Measurements from ENCODE around the gene MYH6.

Gene MYH6

GRCh38 chr14:23409475-23409874 lies 1.4 kb upstream of the MYH6 start:
- Histone ChIP-seq H3K9me3 (ENCODE audit: insufficient read depth, low read depth, low read length) (no peaks in the 10 kb centered on the region), H3K9ac (ENCODE audit: low read depth, low read length) (no peak overlapping the region), H3K4me1 (ENCODE audit: insufficient read depth, low read length) (no peaks in the 10 kb centered on the region), H3K4me3 (ENCODE audit: low read length) (no peak overlapping the region), H3K27me3 (ENCODE audit: insufficient read depth, low read length) (peaks cover 9% of the 10 kb centered on the region; the same call in 1 of the 2 replicates), H3K36me3 (ENCODE audit: insufficient read depth, low read depth, low read length) (no peaks in the 10 kb centered on the region), H3K27ac (ENCODE audit: low read length) (no peak overlapping the region)

GRCh38 chr14:23408307-23408630 lies 196 bp upstream of the MYH6 start:
- H3K4me3 ChIP-seq (ENCODE audit: low read length) = no peak overlapping the region
- H3K9me3 ChIP-seq (ENCODE audit: insufficient read depth, low read depth, low read length) = no peaks in the 10 kb centered on the region
- no peak overlapping the region for H3K27ac ChIP-seq (ENCODE audit: low read length)
- no peaks in the 10 kb centered on the region for H3K4me1 ChIP-seq (ENCODE audit: insufficient read depth, low read length)
- no peak overlapping the region for H3K9ac ChIP-seq (ENCODE audit: low read depth, low read length)
- H3K36me3 ChIP-seq (ENCODE audit: insufficient read depth, low read depth, low read length) = no peaks in the 10 kb centered on the region
- H3K27me3 ChIP-seq (ENCODE audit: insufficient read depth, low read length) = peaks cover 20% of the 10 kb centered on the region; the same call in 1 of the 2 replicates

GRCh38 chr14:23406725-23407355 lies 1.2 kb downstream of the MYH6 start:
- Histone ChIP-seq H3K27me3 (ENCODE audit: insufficient read depth, low read length) (peaks cover 33% of the 10 kb centered on the region; the same call in 1 of the 2 replicates), H3K4me3 (ENCODE audit: low read length) (no peak overlapping the region), H3K9me3 (ENCODE audit: insufficient read depth, low read depth, low read length) (no peaks in the 10 kb centered on the region), H3K4me1 (ENCODE audit: insufficient read depth, low read length) (no peaks in the 10 kb centered on the region), H3K9ac (ENCODE audit: low read depth, low read length) (no peak overlapping the region), H3K27ac (ENCODE audit: low read length) (no peak overlapping the region), H3K36me3 (ENCODE audit: insufficient read depth, low read depth, low read length) (no peaks in the 10 kb centered on the region)

- Histone ChIP-seq H3K4me3 (ENCODE audit: low read length) (no peak overlapping the region), H3K36me3 (ENCODE audit: insufficient read depth, low read depth, low read length) (no peaks in the 10 kb centered on the region), H3K9ac (ENCODE audit: low read depth, low read length) (no peak overlapping the region), H3K9me3 (ENCODE audit: insufficient read depth, low read depth, low read length) (no peaks in the 10 kb centered on the region), H3K4me1 (ENCODE audit: insufficient read depth, low read length) (no peaks in the 10 kb centered on the region), H3K27ac (ENCODE audit: low read length) (no peak overlapping the region), H3K27me3 (ENCODE audit: insufficient read depth, low read length) (peaks cover 37% of the 10 kb centered on the region; the same call in 1 of the 2 replicates)
These were observed 1.8 kb downstream of the MYH6 start for GRCh38 chr14:23406244-23406643.

- H3K27me3 ChIP-seq (ENCODE audit: insufficient read depth, low read length) = peaks cover 37% of the 10 kb centered on the region; the same call in 1 of the 2 replicates
- H3K36me3 ChIP-seq (ENCODE audit: insufficient read depth, low read depth, low read length) = no peaks in the 10 kb centered on the region
- no peak overlapping the region for H3K4me3 ChIP-seq (ENCODE audit: low read length)
These were observed 2.5 kb downstream of the MYH6 start for GRCh38 chr14:23405516-23406025.

GRCh38 chr14:23405096-23405495 lies 3.0 kb downstream of the MYH6 start:
- H3K9me3 ChIP-seq (ENCODE audit: insufficient read depth, low read depth, low read length) = no peaks in the 10 kb centered on the region
- no peak overlapping the region for H3K9ac ChIP-seq (ENCODE audit: low read depth, low read length)
- no peaks in the 10 kb centered on the region for H3K4me1 ChIP-seq (ENCODE audit: insufficient read depth, low read length)
- peaks cover 37% of the 10 kb centered on the region; the same call in 1 of the 2 replicates for H3K27me3 ChIP-seq (ENCODE audit: insufficient read depth, low read length)
- H3K27ac ChIP-seq (ENCODE audit: low read length) = no peak overlapping the region
- no peak overlapping the region for H3K4me3 ChIP-seq (ENCODE audit: low read length)
- H3K36me3 ChIP-seq (ENCODE audit: insufficient read depth, low read depth, low read length) = no peaks in the 10 kb centered on the region

More at GRCh38 chr14:23405516-23406025, 2.5 kb downstream of the MYH6 start:
- Histone ChIP-seq H3K9me3 (ENCODE audit: insufficient read depth, low read depth, low read length) (no peaks in the 10 kb centered on the region), H3K4me1 (ENCODE audit: insufficient read depth, low read length) (no peaks in the 10 kb centered on the region), H3K9ac (ENCODE audit: low read depth, low read length) (no peak overlapping the region), H3K27ac (ENCODE audit: low read length) (no peak overlapping the region)

GRCh38 chr14:23404331-23404900 lies 3.7 kb downstream of the MYH6 start:
- Histone ChIP-seq H3K9me3 (ENCODE audit: insufficient read depth, low read depth, low read length) (no peaks in the 10 kb centered on the region), H3K36me3 (ENCODE audit: insufficient read depth, low read depth, low read length) (no peaks in the 10 kb centered on the region), H3K4me3 (ENCODE audit: low read length) (no peak overlapping the region), H3K4me1 (ENCODE audit: insufficient read depth, low read length) (no peaks in the 10 kb centered on the region), H3K9ac (ENCODE audit: low read depth, low read length) (no peak overlapping the region), H3K27me3 (ENCODE audit: insufficient read depth, low read length) (peaks cover 37% of the 10 kb centered on the region; the same call in 1 of the 2 replicates), H3K27ac (ENCODE audit: low read length) (no peak overlapping the region)

- Histone ChIP-seq H3K9me3 (ENCODE audit: insufficient read depth, low read depth, low read length) (no peaks in the 10 kb centered on the region), H3K27ac (ENCODE audit: low read length) (no peak overlapping the region), H3K27me3 (ENCODE audit: insufficient read depth, low read length) (peaks cover 37% of the 10 kb centered on the region; the same call in 1 of the 2 replicates), H3K9ac (ENCODE audit: low read depth, low read length) (no peak overlapping the region), H3K4me1 (ENCODE audit: insufficient read depth, low read length) (no peaks in the 10 kb centered on the region), H3K4me3 (ENCODE audit: low read length) (no peak overlapping the region), H3K36me3 (ENCODE audit: insufficient read depth, low read depth, low read length) (no peaks in the 10 kb centered on the region)
These were observed 4.2 kb downstream of the MYH6 start for GRCh38 chr14:23403908-23404307.

GRCh38 chr14:23403139-23403438 lies 5.0 kb downstream of the MYH6 start:
- Histone ChIP-seq H3K27ac (ENCODE audit: low read length) (no peak overlapping the region), H3K27me3 (ENCODE audit: insufficient read depth, low read length) (peaks cover 37% of the 10 kb centered on the region; the same call in 1 of the 2 replicates), H3K4me3 (ENCODE audit: low read length) (no peak overlapping the region), H3K36me3 (ENCODE audit: insufficient read depth, low read depth, low read length) (no peaks in the 10 kb centered on the region), H3K4me1 (ENCODE audit: insufficient read depth, low read length) (no peaks in the 10 kb centered on the region), H3K9me3 (ENCODE audit: insufficient read depth, low read depth, low read length) (no peaks in the 10 kb centered on the region), H3K9ac (ENCODE audit: low read depth, low read length) (no peak overlapping the region)

GRCh38 chr14:23402296-23403138 lies 5.6 kb downstream of the MYH6 start:
- H3K9ac ChIP-seq (ENCODE audit: low read depth, low read length) = no peak overlapping the region
- no peak overlapping the region for H3K4me3 ChIP-seq (ENCODE audit: low read length)

GRCh38 chr14:23401291-23401690 lies 6.8 kb downstream of the MYH6 start:
- Histone ChIP-seq H3K9me3 (ENCODE audit: insufficient read depth, low read depth, low read length) (no peaks in the 10 kb centered on the region), H3K9ac (ENCODE audit: low read depth, low read length) (no peak overlapping the region), H3K27me3 (ENCODE audit: insufficient read depth, low read length) (peaks cover 28% of the 10 kb centered on the region; the same call in 1 of the 2 replicates), H3K27ac (ENCODE audit: low read length) (no peak overlapping the region), H3K36me3 (ENCODE audit: insufficient read depth, low read depth, low read length) (no peaks in the 10 kb centered on the region), H3K4me1 (ENCODE audit: insufficient read depth, low read length) (no peaks in the 10 kb centered on the region), H3K4me3 (ENCODE audit: low read length) (no peak overlapping the region)

More at GRCh38 chr14:23402296-23403138, 5.6 kb downstream of the MYH6 start:
- no peak overlapping the region for H3K27ac ChIP-seq (ENCODE audit: low read length)
- H3K4me1 ChIP-seq (ENCODE audit: insufficient read depth, low read length) = no peaks in the 10 kb centered on the region
- H3K27me3 ChIP-seq (ENCODE audit: insufficient read depth, low read length) = peaks cover 33% of the 10 kb centered on the region; the same call in 1 of the 2 replicates
- no peaks in the 10 kb centered on the region for H3K9me3 ChIP-seq (ENCODE audit: insufficient read depth, low read depth, low read length)
- no peaks in the 10 kb centered on the region for H3K36me3 ChIP-seq (ENCODE audit: insufficient read depth, low read depth, low read length)
